GM19238 (cell line): ENCODE measurements around the gene GDPD2.

Source experiments
- DNase-seq: peaks from one replicate; pipeline ENCODE4 v3.0.0; 2011; ENCODE audit warnings: low spot score; ENCODE audit not compliant: insufficient read length

Gene GDPD2

DNA sequence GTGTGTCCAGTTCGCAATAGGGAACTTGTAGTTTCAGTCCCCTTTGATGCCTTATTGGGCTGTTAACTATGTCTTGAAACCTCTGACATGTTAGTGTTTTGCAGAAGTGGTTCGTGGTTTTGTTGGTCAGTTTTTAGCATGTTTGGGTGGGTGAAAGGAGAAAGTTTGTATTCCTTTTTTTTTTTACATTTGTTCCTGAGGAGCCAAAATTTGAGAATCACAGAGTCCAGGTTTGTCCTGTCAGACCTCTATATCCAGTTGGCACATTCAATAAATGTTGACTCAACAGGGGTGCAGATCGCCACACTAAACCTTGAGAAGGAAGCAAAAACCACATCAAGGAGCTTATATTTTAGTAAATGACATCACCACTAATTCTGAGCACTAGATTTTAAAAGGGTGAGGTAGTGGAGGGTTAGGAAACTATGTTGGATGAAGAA, 47.8 kb downstream of the GDPD2 start:
- DNase-seq = no peak

DNA sequence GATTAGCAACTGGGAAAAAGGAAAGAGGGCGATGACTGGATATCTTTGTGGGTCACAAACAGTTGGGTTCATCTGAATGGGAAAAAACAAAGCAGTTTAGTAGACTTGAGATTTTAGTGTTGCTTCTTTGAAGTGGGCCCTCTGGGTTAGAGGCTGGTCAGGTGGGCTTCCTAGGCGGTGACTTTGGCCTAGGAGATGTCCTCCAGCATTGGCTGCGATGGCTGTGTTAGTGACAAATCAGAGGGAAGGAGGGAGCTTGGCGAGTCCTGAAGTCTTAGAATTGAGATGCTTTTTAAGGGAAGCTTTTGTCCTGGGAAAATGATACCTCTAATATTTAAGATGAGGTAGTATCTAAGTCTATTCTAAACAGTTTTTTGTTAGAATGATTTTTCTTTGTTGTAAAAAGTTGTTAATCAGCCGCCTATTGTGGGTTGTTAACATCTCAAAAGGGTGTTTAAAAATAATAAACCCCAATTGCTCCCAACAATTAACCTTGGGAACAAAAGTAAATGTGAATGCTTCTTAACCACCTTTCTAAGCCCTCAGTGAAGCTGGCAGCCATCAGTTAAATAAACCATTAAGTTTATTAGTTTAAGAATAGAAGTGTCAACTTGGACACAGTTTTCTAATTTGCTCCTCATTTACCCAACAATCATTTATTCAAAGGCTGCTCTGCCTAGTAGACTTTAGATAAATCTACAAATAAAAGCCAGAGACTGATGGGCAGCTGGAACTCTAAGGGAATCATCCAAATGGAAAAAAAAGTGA, 53.2 kb downstream of the GDPD2 start:
- no peak for DNase-seq

DNA sequence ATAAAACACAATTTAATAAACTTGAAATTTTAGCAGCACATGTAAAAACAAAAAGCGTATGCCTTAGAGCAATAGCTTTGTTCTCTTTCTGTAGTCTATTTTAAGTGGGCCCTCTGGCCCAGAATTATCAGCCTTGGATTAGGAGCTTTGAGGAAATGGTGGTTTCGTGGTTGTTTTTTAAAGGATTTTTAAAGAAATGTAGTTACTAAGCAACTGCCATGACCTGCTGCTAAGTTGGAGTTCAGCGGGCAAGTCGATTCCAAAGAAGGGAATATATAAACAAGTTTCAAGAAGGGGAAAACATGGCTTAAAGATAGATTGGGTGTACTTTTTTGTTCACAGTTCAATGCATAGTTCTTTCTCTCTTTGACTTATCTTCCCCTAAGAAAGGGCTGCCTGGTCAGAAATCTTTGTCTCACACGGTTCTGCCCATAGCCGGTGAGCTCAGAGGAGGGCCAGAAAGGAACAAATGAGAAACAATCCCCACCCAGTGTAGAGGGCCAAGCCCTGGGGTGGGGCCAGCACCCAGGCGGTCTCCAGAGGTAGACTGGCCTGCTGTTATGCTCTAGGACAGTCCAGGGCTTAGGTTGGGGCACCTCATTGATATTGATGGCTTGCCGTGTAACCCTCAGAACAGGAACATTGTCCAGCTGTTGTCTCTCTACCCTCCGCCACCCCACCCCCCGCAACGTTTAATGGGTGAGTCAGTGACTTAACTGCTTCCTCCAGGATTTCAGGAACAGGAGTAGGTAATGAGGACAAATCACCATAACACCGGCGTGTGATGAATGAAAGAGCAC, 54.0 kb downstream of the GDPD2 start:
- no peak for DNase-seq

DNA sequence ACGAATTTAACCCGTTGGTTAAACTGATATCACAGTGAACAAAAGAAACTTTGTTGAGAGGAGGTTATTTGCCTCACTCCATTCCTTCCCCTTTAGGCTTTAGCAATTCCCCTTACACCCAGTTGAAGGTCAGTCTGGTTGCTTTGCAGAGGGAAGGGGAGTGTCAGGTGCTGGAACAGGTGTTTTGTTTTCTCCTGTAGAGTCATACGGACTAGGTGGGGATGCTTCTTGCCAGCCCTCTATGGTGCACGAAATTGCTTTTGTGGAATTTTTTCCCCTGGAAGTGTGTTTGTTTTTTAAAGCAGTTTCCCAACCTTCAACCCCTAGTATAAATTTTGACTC, 54.6 kb downstream of the GDPD2 start:
- no peak for DNase-seq

DNA sequence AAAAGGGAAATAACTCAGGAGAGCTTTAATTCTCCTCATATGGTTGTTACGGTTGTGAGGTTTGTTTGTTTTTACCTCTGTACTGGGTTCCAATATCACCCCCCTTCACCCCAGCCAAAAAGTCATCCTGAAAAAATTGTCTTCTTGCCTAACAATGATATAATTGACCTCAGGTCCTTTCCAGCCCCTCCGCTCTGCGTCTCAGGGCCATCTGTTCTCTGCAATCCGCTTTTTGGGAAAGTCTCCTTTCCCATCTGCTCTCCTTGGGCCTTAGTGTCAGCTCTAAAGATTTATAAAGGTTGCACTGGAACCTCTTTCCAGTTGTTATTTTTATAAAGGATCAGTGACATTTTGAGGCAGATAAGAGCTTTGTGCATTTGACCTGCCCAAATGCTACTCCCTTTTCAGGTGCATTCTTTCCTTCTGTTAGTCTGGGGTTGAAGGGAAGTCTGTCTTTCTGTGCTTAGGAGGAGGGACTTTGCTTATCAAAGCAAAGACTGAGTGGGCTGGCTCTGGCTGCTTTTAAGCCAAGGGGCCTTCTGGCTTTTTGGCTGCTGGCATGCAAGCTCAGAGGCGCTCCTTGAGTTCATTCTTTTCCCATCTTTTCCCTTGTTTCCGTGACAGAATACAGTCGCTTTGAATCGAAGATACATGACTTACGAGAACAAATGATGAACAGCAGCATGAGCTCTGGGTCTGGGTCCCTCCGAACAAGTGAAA, 55.6 kb downstream of the GDPD2 start:
- DNase-seq = no peak

DNA sequence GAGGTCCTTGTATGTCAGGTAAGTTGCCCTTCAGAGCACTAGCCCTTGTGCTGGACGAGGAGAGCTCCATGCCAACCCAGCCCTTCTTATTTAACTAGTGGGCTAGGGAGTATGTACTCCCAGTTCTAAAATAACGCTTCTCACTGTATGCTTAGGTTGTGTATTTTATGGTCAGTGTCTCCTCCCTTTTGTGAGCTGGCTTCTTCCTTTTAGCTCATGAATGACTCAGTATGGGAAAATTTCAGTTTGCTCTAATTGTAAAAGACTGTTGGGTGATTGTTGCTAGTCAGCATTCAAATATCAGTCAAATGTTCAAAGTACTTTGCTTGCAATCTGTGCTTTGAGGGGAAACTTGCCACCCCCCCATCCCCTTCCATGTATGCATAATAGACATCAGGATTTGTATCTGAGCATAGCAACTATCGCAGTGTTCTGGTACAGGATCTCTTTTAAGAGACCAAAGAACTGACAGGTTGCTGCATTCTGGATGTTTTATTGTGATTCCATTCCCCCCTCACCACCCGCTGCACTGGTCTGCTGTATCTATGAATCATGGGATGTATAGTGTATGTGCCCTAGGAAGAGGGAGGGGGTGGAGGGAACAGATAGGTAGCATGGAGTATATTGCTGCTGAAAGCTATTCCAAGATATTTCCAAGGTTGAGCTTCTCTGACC, 56.3 kb downstream of the GDPD2 start:
- DNase-seq = no peak

DNA sequence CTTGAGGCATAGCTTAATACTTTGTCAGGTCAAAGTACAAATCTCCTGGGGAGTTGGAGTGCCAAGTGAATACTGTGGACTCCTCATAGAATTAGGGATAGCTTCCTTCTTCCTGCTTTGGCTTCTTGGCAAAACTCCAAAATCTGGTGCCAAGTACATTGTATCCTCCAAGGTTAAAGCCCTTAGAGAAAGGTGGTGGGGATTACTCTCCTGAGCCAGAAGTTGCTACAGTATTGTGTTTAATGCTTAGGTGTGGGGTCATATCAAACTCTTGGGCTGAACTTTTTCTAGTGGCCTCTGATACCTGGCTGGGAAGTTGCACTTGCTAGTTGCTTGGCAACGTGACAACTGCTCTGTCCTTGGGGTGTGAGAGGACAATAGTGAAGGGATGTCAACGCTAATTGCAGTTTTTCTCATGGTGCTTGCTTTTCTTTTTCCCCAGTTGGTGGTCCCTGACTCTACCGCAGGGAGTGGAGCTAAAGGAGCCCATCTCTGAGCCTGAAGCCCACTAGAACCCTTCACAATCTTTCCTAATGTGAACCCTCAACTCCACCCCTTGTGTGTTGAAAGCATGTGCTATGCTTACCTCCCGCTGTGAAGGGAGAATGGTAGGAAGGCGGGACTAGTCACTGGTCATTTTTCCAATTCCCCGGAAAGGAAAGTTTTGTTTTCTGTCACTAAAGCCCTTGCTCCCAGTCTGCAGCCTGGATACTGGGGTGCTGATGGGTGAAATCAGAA, 57.0 kb downstream of the GDPD2 start:
- no peak for DNase-seq

DNA sequence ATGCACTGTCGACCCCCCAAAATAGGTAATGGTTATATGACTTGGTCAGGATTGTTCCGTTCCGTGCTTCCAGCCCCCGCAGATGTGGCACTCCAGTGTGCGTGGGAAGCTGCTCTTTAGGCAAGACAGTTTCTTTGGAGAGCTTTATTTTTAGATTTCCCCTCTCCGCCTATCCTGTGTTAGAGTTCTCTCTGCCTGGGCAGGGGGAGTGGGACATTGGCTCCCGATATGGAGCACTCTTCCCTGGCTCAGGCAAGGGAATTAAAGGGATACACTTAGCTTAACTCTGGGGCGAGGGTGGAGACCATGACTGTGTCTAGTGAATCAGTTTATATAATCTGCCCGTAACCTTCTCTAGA, 57.5 kb downstream of the GDPD2 start:
- DNase-seq = no peak

DNA sequence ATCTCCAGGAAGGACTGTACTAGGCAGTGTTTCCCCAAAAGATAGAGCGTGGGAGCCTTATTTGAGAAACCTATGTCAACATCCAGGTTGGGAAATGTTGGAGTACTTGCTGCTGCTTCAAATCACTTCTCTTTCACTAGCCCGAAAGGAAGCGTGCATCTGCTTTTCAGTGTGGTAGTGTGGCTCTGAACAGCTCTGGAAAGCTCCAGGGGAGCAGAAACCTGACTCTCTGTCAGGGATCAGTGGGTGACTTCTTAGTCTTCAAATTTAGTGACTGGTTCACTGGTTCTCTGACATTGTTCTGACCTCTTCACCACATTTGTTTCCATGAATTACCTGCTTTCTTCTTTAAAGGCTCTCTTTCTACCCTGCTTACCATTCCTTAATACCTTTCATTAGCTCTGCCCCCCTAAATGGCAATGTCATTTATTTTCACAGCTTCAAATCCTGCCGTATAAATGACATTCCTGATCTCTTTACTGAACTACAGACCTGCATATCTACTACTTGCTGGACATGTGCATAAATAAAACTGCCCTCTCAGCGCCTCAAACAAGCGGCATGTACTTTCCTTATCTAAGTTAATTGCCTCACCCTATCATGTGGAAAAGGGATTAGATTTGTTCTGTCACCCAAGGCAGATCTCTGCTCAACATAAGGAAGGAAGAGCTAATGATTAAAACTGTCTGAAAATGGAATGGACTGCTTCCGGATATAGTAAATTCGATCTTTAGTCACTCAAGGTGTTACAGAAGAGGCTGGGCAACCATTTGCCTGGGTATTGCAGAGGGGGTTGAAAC, 58.6 kb downstream of the GDPD2 start:
- DNase-seq = no peak

DNA sequence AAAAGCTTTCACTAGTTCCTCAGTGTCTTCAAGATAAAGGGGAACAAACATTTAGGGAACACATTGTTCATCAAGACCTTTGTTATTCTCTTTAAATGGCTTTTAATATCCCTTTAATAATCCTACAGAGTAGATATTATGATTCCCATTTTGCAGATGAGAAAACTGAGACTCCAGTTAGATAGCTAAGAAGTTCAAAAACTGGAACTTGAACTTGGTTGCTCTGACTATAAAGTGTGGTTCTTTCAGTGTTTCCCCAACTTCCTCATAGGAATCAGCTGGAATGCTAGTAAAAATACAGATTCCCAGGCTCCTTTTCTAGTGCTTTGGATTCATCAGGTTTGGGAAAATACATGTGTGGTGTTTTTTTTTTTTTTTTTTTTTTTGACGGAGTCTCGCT, 59.2 kb downstream of the GDPD2 start:
- no peak for DNase-seq
